Vagina (tissue), 2 donors: ENCODE results near the gene FBXO41. TPM values are rescaled to one million over a fixed set of nuclear protein-coding genes. Genes with fewer than 3 reads are reported as not detected.

Experiments used
- DNase-seq, 2 donors: peaks; one replicate each; pipeline ENCODE4 v3.0.0-alpha.2; 2017; ENCODE audit errors: extremely low spot score in 2 of 2
- H3K27ac ChIP-seq: fragments of 200-600 bp; sonication (generic); one replicate; pipeline ENCODE4 v1.5.1; 2019
- H3K27me3 ChIP-seq: fragments of 200-600 bp; sonication (generic); one replicate; pipeline ENCODE4 v1.5.1; 2019
- H3K36me3 ChIP-seq, 2 donors: fragments of 200-600 bp; sonication (generic); one replicate each; pipeline ENCODE4 v1.5.1; 2017 to 2019
- H3K4me1 ChIP-seq: fragments of 200-600 bp; sonication (generic); one replicate; pipeline ENCODE4 v1.5.1; 2019
- H3K4me3 ChIP-seq, 2 donors: fragments of 200-600 bp; sonication (generic); 1 replicate in 1 of 2; 2 replicates in 1 of 2; pipeline ENCODE4 v1.5.1; 2016 to 2019
- H3K9me3 ChIP-seq: fragments of 200-600 bp; sonication (generic); one replicate; pipeline ENCODE4 v1.5.1; 2019
- POLR2A ChIP-seq, 2 donors: fragments of 450-650 bp; IDR thresholded peaks; one replicate each; pipeline ENCODE4 v1.6.1; 2017; ENCODE audit warnings: antibody characterized with exemption in 2 of 2, mild to moderate bottlenecking in 2 of 2, moderate library complexity in 2 of 2
- POLR2AphosphoS5 ChIP-seq, 2 donors: sonication (generic); formaldehyde crosslinking; IDR thresholded peaks; one replicate each; pipeline ENCODE4 v1.9.0; 2017; ENCODE audit warnings: antibody characterized with exemption in 2 of 2, mild to moderate bottlenecking in 2 of 2, low read depth in 1 of 2; ENCODE audit not compliant: insufficient read depth in 1 of 2
- intact Hi-C: fragments of 100-400 bp; cut with DNase I; formaldehyde crosslinking; loops from one replicate; pipeline ENCODE4 v1.15.1; 2023
- total RNA-seq: library from RNA; depleted of rRNA; stranded (reverse); fragments of >200 nt; gene quantifications from one replicate; pipeline ENCODE4 v1.2.3, GENCODE V29; 2016
- TF ChIP-seq, protein P1 (sequence below), 3 experiments: fragments of 450-650 bp in 2 of 3; fragments of 200-600 bp in 1 of 3; sonication (generic) in 1 of 3; IDR thresholded peaks; one replicate each; pipeline ENCODE4 v1.5.1; 2017 to 2019; ENCODE audit warnings: antibody characterized with exemption in 3 of 3, mild to moderate bottlenecking in 2 of 3, moderate library complexity in 2 of 3

Gene FBXO41
- total RNA-seq, 1 donor from 2014 or later: 2.7 TPM

- Histone ChIP-seq H3K4me3 (no peak overlapping the region), H3K27me3 (peaks cover 17% of the 10 kb centered on the region), H3K36me3 (no peaks in the 10 kb centered on the region), H3K9me3 (no peaks in the 10 kb centered on the region), H3K27ac (no peak overlapping the region), H3K4me1 (peaks cover 30% of the 10 kb centered on the region)
- intact Hi-C loops: no loop called here
- DNase-seq: no peak
- no peak for TF ChIP-seq POLR2A (IDR thresholded peaks at IDR 0.05)
- TF ChIP-seq, protein P1, sequence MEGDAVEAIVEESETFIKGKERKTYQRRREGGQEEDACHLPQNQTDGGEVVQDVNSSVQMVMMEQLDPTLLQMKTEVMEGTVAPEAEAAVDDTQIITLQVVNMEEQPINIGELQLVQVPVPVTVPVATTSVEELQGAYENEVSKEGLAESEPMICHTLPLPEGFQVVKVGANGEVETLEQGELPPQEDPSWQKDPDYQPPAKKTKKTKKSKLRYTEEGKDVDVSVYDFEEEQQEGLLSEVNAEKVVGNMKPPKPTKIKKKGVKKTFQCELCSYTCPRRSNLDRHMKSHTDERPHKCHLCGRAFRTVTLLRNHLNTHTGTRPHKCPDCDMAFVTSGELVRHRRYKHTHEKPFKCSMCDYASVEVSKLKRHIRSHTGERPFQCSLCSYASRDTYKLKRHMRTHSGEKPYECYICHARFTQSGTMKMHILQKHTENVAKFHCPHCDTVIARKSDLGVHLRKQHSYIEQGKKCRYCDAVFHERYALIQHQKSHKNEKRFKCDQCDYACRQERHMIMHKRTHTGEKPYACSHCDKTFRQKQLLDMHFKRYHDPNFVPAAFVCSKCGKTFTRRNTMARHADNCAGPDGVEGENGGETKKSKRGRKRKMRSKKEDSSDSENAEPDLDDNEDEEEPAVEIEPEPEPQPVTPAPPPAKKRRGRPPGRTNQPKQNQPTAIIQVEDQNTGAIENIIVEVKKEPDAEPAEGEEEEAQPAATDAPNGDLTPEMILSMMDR (IDR thresholded peaks at IDR 0.05): no peak
- no peak for TF ChIP-seq POLR2AphosphoS5 (IDR thresholded peaks at IDR 0.05; ENCODE audit: insufficient read depth in 1 of 2, low read depth in 1 of 2)
Observed at GRCh38 chr2:73289304-73289703, 5.0 kb upstream of the FBXO41 start.

- no peaks in the 10 kb centered on the region for H3K27me3 ChIP-seq
- DNase-seq: no peak
- no peak overlapping the region for H3K27ac ChIP-seq
- H3K36me3 ChIP-seq: no peaks in the 10 kb centered on the region
- intact Hi-C loops: no loop called here
- no peak overlapping the region for H3K4me3 ChIP-seq
- no peaks in the 10 kb centered on the region for H3K9me3 ChIP-seq
- no peak for TF ChIP-seq POLR2A (IDR thresholded peaks at IDR 0.05)
- TF ChIP-seq POLR2AphosphoS5 (IDR thresholded peaks at IDR 0.05; ENCODE audit: insufficient read depth in 1 of 2, low read depth in 1 of 2): no peak
- TF ChIP-seq, protein P1 (IDR thresholded peaks at IDR 0.05): no peak
- H3K4me1 ChIP-seq: peaks cover 26% of the 10 kb centered on the region
Observed at GRCh38 chr2:73286134-73286655, 1.9 kb upstream of the FBXO41 start.

GRCh38 chr2:73285159-73285739 lies 971 bp upstream of the FBXO41 start:
- intact Hi-C loops: no loop called here
- H3K36me3 ChIP-seq: no peaks in the 10 kb centered on the region
- no peaks in the 10 kb centered on the region for H3K9me3 ChIP-seq
- H3K27me3 ChIP-seq: no peaks in the 10 kb centered on the region
- peaks cover 21% of the 10 kb centered on the region for H3K4me1 ChIP-seq
- TF ChIP-seq POLR2AphosphoS5 (IDR thresholded peaks at IDR 0.05; ENCODE audit: insufficient read depth in 1 of 2, low read depth in 1 of 2) (no peak), POLR2A (IDR thresholded peaks at IDR 0.05) (no peak)
- TF ChIP-seq, protein P1 (IDR thresholded peaks at IDR 0.05): no peak
- peak overlapping the region in 1 of 2 donors; percentile 69 for H3K4me3 ChIP-seq
- DNase-seq: no peak
- H3K27ac ChIP-seq: no peak overlapping the region

- peak overlapping the region; percentile 50 to 69 for H3K4me3 ChIP-seq
- no peak for DNase-seq
- H3K36me3 ChIP-seq: no peaks in the 10 kb centered on the region
- no peak overlapping the region for H3K27ac ChIP-seq
- intact Hi-C loops: no loop called here
- H3K4me1 ChIP-seq: peaks cover 21% of the 10 kb centered on the region
- H3K27me3 ChIP-seq: no peaks in the 10 kb centered on the region
- H3K9me3 ChIP-seq: no peaks in the 10 kb centered on the region
- TF ChIP-seq, protein P1 (IDR thresholded peaks at IDR 0.05): no peak
- TF ChIP-seq POLR2AphosphoS5 (IDR thresholded peaks at IDR 0.05; ENCODE audit: insufficient read depth in 1 of 2, low read depth in 1 of 2): no peak
- no peak for TF ChIP-seq POLR2A (IDR thresholded peaks at IDR 0.05)
Observed at GRCh38 chr2:73283545-73284295, 558 bp downstream of the FBXO41 start.
